ENCODE data around the gene RNF8.

Gene RNF8

GRCh38 chr6:37368961-37369320 is 15.2 kb downstream of the RNF8 start:
- Histone ChIP-seq H3K36me3 (peaks cover 79% of the 10 kb centered on the region), H3K4me3 (ENCODE audit: low read depth, low read length) (no peak overlapping the region), H3K27ac (no peak overlapping the region), H3K27me3 (ENCODE audit: insufficient read depth, low read depth, severe bottlenecking) (no peaks in the 10 kb centered on the region), H3K9me3 (ENCODE audit: severe bottlenecking) (no peaks in the 10 kb centered on the region)
- TF ChIP-seq CTCF (IDR thresholded peaks at IDR 0.05; ENCODE audit: low read depth, low read length) = no peak
- no peak for DNase-seq

- no peak for DNase-seq
- H3K4me3 ChIP-seq (ENCODE audit: low read depth, low read length) = no peak overlapping the region
- no peak for TF ChIP-seq CTCF (IDR thresholded peaks at IDR 0.05; ENCODE audit: low read depth, low read length)
- H3K27ac ChIP-seq = no peak overlapping the region
- H3K36me3 ChIP-seq = peaks cover 80% of the 10 kb centered on the region
- H3K27me3 ChIP-seq (ENCODE audit: insufficient read depth, low read depth, severe bottlenecking) = no peaks in the 10 kb centered on the region
- H3K9me3 ChIP-seq (ENCODE audit: severe bottlenecking) = no peaks in the 10 kb centered on the region
These were observed 15.8 kb downstream of the RNF8 start for GRCh38 chr6:37369321-37370201.

- H3K27me3 ChIP-seq (ENCODE audit: insufficient read depth, low read depth, severe bottlenecking) = no peaks in the 10 kb centered on the region
- H3K9me3 ChIP-seq (ENCODE audit: severe bottlenecking) = no peaks in the 10 kb centered on the region
- peaks cover 84% of the 10 kb centered on the region for H3K36me3 ChIP-seq
- no peak overlapping the region for H3K27ac ChIP-seq
- no peak for DNase-seq
- TF ChIP-seq CTCF (IDR thresholded peaks at IDR 0.05; ENCODE audit: low read depth, low read length) = no peak
- H3K4me3 ChIP-seq (ENCODE audit: low read depth, low read length) = no peak overlapping the region
These were observed 17.6 kb downstream of the RNF8 start for GRCh38 chr6:37371154-37372083.

GRCh38 chr6:37372116-37372515 is 18.3 kb downstream of the RNF8 start:
- Histone ChIP-seq H3K27ac (no peak overlapping the region), H3K4me3 (ENCODE audit: low read depth, low read length) (no peak overlapping the region), H3K27me3 (ENCODE audit: insufficient read depth, low read depth, severe bottlenecking) (no peaks in the 10 kb centered on the region), H3K36me3 (peaks cover 87% of the 10 kb centered on the region), H3K9me3 (ENCODE audit: severe bottlenecking) (no peaks in the 10 kb centered on the region)
- no peak for TF ChIP-seq CTCF (IDR thresholded peaks at IDR 0.05; ENCODE audit: low read depth, low read length)
- DNase-seq = no peak

GRCh38 chr6:37373822-37374471 is 20.2 kb downstream of the RNF8 start:
- Histone ChIP-seq H3K9me3 (ENCODE audit: severe bottlenecking) (no peaks in the 10 kb centered on the region), H3K27ac (no peak overlapping the region), H3K36me3 (peaks cover 86% of the 10 kb centered on the region), H3K27me3 (ENCODE audit: insufficient read depth, low read depth, severe bottlenecking) (no peaks in the 10 kb centered on the region), H3K4me3 (ENCODE audit: low read depth, low read length) (no peak overlapping the region)
- TF ChIP-seq CTCF (IDR thresholded peaks at IDR 0.05; ENCODE audit: low read depth, low read length) = no peak
- DNase-seq = no peak

All from WERI-Rb-1 (cell line).